SK-N-SH treated with all-trans-retinoic acid at 6 μM for 48 hours (cell line): Measurements from ENCODE around the gene TSHZ2.

Source experiments
- ATAC-seq: fragments of 200-7000 bp; cut with Tn5 transposase; 3 replicates; pipeline ENCODE4 v1.9.1; 2020; ENCODE audit warnings: mild to moderate bottlenecking, moderate library complexity
- ARNTL ChIP-seq: fragments of 450-650 bp; formaldehyde crosslinking; IDR thresholded peaks from 2 replicates; pipeline ENCODE4 v1.5.0; 2020; ENCODE audit warnings: low read depth, mild to moderate bottlenecking, moderate library complexity, borderline replicate concordance
- BACH2 ChIP-seq: fragments of 250-450 bp; sonication (Bioruptor Pico); IDR thresholded peaks from 2 replicates; pipeline ENCODE4 v1.9.0; 2021; ENCODE audit warnings: mild to moderate bottlenecking, borderline replicate concordance
- CREB5 ChIP-seq: fragments of 250-450 bp; sonication (Bioruptor Pico); IDR thresholded peaks from 2 replicates; pipeline ENCODE4 v1.5.1; 2020; ENCODE audit warnings: low read depth, mild to moderate bottlenecking, moderate library complexity
- CSDC2 ChIP-seq: fragments of 250-450 bp; sonication (Bioruptor Pico); IDR thresholded peaks from 2 replicates; pipeline ENCODE4 v1.5.0; 2020; ENCODE audit warnings: mild to moderate bottlenecking, moderate library complexity
- CSRNP3 ChIP-seq: fragments of 250-450 bp; sonication (Bioruptor Pico); IDR thresholded peaks from 2 replicates; pipeline ENCODE4 v1.5.1; 2021; ENCODE audit warnings: mild to moderate bottlenecking, moderate library complexity
- ESRRG ChIP-seq: fragments of 250-450 bp; sonication (Bioruptor Pico); IDR thresholded peaks from 2 replicates; pipeline ENCODE4 v1.6.1; 2021; ENCODE audit warnings: mild to moderate bottlenecking
- GLIS3 ChIP-seq: fragments of 250-450 bp; sonication (Bioruptor Pico); IDR thresholded peaks from 2 replicates; pipeline ENCODE4 v1.5.0; 2020; ENCODE audit warnings: mild to moderate bottlenecking, moderate library complexity
- ISL1 ChIP-seq: fragments of 250-450 bp; sonication (Bioruptor Pico); IDR thresholded peaks from 2 replicates; pipeline ENCODE4 v2.1.2; 2022; ENCODE audit warnings: mild to moderate bottlenecking, moderate library complexity
- OSR1 ChIP-seq: fragments of 250-450 bp; sonication (Bioruptor Pico); IDR thresholded peaks from 2 replicates; pipeline ENCODE4 v1.8.0; 2022; ENCODE audit warnings: moderate library complexity, mild to moderate bottlenecking, inconsistent platforms
- PATZ1 ChIP-seq: fragments of 250-450 bp; sonication (Bioruptor Pico); IDR thresholded peaks from 2 replicates; pipeline ENCODE4 v1.8.0; 2020; ENCODE audit warnings: mild to moderate bottlenecking, moderate library complexity, borderline replicate concordance
- POU6F1 ChIP-seq: fragments of 250-450 bp; sonication (Bioruptor Pico); IDR thresholded peaks from 2 replicates; pipeline ENCODE4 v1.8.0; 2021; ENCODE audit warnings: low read depth, mild to moderate bottlenecking, moderate library complexity, borderline replicate concordance
- PPARA ChIP-seq: fragments of 250-450 bp; sonication (Bioruptor Pico); IDR thresholded peaks from 2 replicates; pipeline ENCODE4 v1.5.0; 2020; ENCODE audit warnings: mild to moderate bottlenecking, borderline replicate concordance
- SNAI2 ChIP-seq: fragments of 250-450 bp; sonication (Bioruptor Pico); IDR thresholded peaks from 2 replicates; pipeline ENCODE4 v1.5.0; 2020; ENCODE audit warnings: mild to moderate bottlenecking, moderate library complexity
- TCF4 ChIP-seq: fragments of 250-450 bp; sonication (Bioruptor Pico); IDR thresholded peaks from 2 replicates; pipeline ENCODE4 v1.8.0; 2021; ENCODE audit warnings: mild to moderate bottlenecking, moderate library complexity, borderline replicate concordance
- TOX ChIP-seq: fragments of 250-450 bp; sonication (Bioruptor Pico); IDR thresholded peaks from 2 replicates; pipeline ENCODE4 v1.8.0; 2021; ENCODE audit warnings: mild to moderate bottlenecking, moderate library complexity, borderline replicate concordance
- TSHZ2 ChIP-seq: fragments of 250-450 bp; sonication (Bioruptor Pico); IDR thresholded peaks from 2 replicates; pipeline ENCODE4 v1.5.0; 2020; ENCODE audit warnings: mild to moderate bottlenecking, moderate library complexity
- ZC3H10 ChIP-seq: fragments of 250-450 bp; sonication (Bioruptor Pico); IDR thresholded peaks from 2 replicates; pipeline ENCODE4 v1.5.1; 2021; ENCODE audit warnings: mild to moderate bottlenecking, moderate library complexity
- ZFP3 ChIP-seq: fragments of 250-450 bp; sonication (Bioruptor Pico); IDR thresholded peaks from 2 replicates; pipeline ENCODE4 v1.5.0; 2020; ENCODE audit warnings: mild to moderate bottlenecking, moderate library complexity
- ZFP30 ChIP-seq: fragments of 450-650 bp; formaldehyde crosslinking; IDR thresholded peaks from 2 replicates; pipeline ENCODE4 v1.5.0; 2022; ENCODE audit warnings: mild to moderate bottlenecking, moderate library complexity
- ZNF565 ChIP-seq: fragments of 450-650 bp; formaldehyde crosslinking; conservative IDR thresholded peaks from 2 replicates; pipeline ENCODE4 v1.5.0; 2020; ENCODE audit warnings: low read depth, mild to moderate bottlenecking, moderate library complexity
- ZNF70 ChIP-seq: fragments of 450-650 bp; formaldehyde crosslinking; IDR thresholded peaks from 2 replicates; pipeline ENCODE4 v1.5.0; 2020; ENCODE audit warnings: mild to moderate bottlenecking, moderate library complexity
- ZNF8 ChIP-seq: fragments of 450-650 bp; formaldehyde crosslinking; IDR thresholded peaks from 2 replicates; pipeline ENCODE4 v1.5.0; 2020; ENCODE audit warnings: mild to moderate bottlenecking, moderate library complexity

The TSHZ2 gene

GRCh38 chr20:53116733-53117132 lies 144.6 kb downstream of the TSHZ2 start:
- TF ChIP-seq ESRRG, result no peak
- no peak for ATAC-seq

GRCh38 chr20:53122853-53123252 lies 150.7 kb downstream of the TSHZ2 start:
- TF ChIP-seq TOX (no peak), PATZ1 (CRISPR knock-in tag) (no peak), ZFP30 (CRISPR knock-in tag) (no peak), POU6F1 (no peak), ARNTL (no peak), BACH2 (CRISPR knock-in tag) (no peak), ISL1 (CRISPR knock-in tag) (no peak), ZNF8 (CRISPR knock-in tag) (no peak), TSHZ2 (CRISPR knock-in tag) (no peak), CSDC2 (CRISPR knock-in tag) (no peak), OSR1 (CRISPR knock-in tag) (no peak), ZC3H10 (no peak), TCF4 (no peak), PPARA (no peak), ZNF70 (CRISPR knock-in tag) (no peak), GLIS3 (CRISPR knock-in tag) (no peak), CSRNP3 (no peak), SNAI2 (CRISPR knock-in tag) (no peak), CREB5 (CRISPR knock-in tag) (no peak), ZFP3 (CRISPR knock-in tag) (no peak)
- TF ChIP-seq, all 23 proteins: peak for 0
- no peak for ATAC-seq

GRCh38 chr20:53124075-53124551 lies 152.0 kb downstream of the TSHZ2 start:
- no peak for TF ChIP-seq ARNTL
- no peak for TF ChIP-seq CREB5 (CRISPR knock-in tag)
- TF ChIP-seq ZFP30 (CRISPR knock-in tag), result no peak
- TF ChIP-seq ZNF565, result no peak
- no peak for TF ChIP-seq ISL1 (CRISPR knock-in tag)
- no peak for TF ChIP-seq ZC3H10
- no peak for TF ChIP-seq PPARA
- no peak for ATAC-seq
